Embryonic facial prominence (tissue), 1 donor: ENCODE data around the gene CCNI2.
A peak's percentile ranks its signal among the peaks of the same experiment; 100 is the strongest.

Experiments used
- DNase-seq: peaks from one replicate; pipeline ENCODE4 v3.0.0-alpha.2; 2016; ENCODE audit errors: extremely low spot score

Gene CCNI2

GRCh38 chr5:132746954-132747615 lies at the start of gene CCNI2:
Gene CCNI2, plus strand, starts transcription at chr5:132747426. Its CDS starts 70 bp downstream, at chr5:132747496.
- DNase-seq, result no peak

- DNase-seq, result no peak
Measured at GRCh38 chr5:132704875-132705274, 42.4 kb upstream of the CCNI2 start.

GRCh38 chr5:132708645-132709044 lies 38.6 kb upstream of the CCNI2 start:
- no peak for DNase-seq

GRCh38 chr5:132714456-132715307 lies 32.5 kb upstream of the CCNI2 start:
- DNase-seq, result no peak

- DNase-seq, result no peak
Measured at GRCh38 chr5:132718544-132719312, 28.5 kb upstream of the CCNI2 start.

GRCh38 chr5:132725745-132726144 lies 21.5 kb upstream of the CCNI2 start:
- no peak for DNase-seq

- no peak for DNase-seq
Measured at GRCh38 chr5:132729896-132730295, 17.3 kb upstream of the CCNI2 start.

GRCh38 chr5:132733499-132734148 lies 13.6 kb upstream of the CCNI2 start:
- no peak for DNase-seq

- no peak for DNase-seq
Measured at GRCh38 chr5:132734687-132735086, 12.5 kb upstream of the CCNI2 start.

- DNase-seq, result peak; percentile 85
Measured at GRCh38 chr5:132736853-132737833, 10.1 kb upstream of the CCNI2 start, which contains the start of gene KIF3A. Gene KIF3A, minus strand, starts transcription at chr5:132737546. Its CDS starts 127 bp downstream, at chr5:132737419.

GRCh38 chr5:132737982-132738681 lies 9.1 kb upstream of the CCNI2 start:
- no peak for DNase-seq

- DNase-seq, result no peak
Measured at GRCh38 chr5:132739232-132739631, 8.0 kb upstream of the CCNI2 start.

GRCh38 chr5:132742158-132742557 lies 5.1 kb upstream of the CCNI2 start:
- no peak for DNase-seq

GRCh38 chr5:132742626-132743025 lies 4.6 kb upstream of the CCNI2 start:
- no peak for DNase-seq

GRCh38 chr5:132744659-132745058 lies 2.6 kb upstream of the CCNI2 start:
- no peak for DNase-seq

GRCh38 chr5:132746592-132746953 lies 653 bp upstream of the CCNI2 start:
- no peak for DNase-seq

- no peak for DNase-seq
Measured at GRCh38 chr5:132747616-132748440, 602 bp downstream of the CCNI2 start.

- DNase-seq, result no peak
Measured at GRCh38 chr5:132748522-132749000, 1.3 kb downstream of the CCNI2 start.

GRCh38 chr5:132749506-132749905 lies 2.3 kb downstream of the CCNI2 start:
- no peak for DNase-seq
